Hepatocyte (in vitro differentiated cells): ENCODE data around the gene ZDHHC14. TPM values are rescaled to one million over a fixed set of nuclear protein-coding genes. Genes with fewer than 3 reads are reported as not detected.

ENCODE experiments used
- DNase-seq: peaks from one replicate; pipeline ENCODE4 v3.0.0-alpha.2; 2016; ENCODE audit warnings: low spot score
- H2AFZ ChIP-seq: fragments of 200-600 bp; sonication (generic); 2 replicates; pipeline ENCODE4 v1.6.0; 2016; ENCODE audit warnings: antibody characterized with exemption, mild to moderate bottlenecking
- H3K27ac ChIP-seq: fragments of 200-600 bp; sonication (generic); 2 replicates; pipeline ENCODE4 v1.5.1; 2016; ENCODE audit warnings: mild to moderate bottlenecking
- H3K27me3 ChIP-seq: fragments of 200-600 bp; sonication (generic); 2 replicates; pipeline ENCODE4 v1.6.1; 2016
- H3K36me3 ChIP-seq: fragments of 200-600 bp; sonication (generic); replicated peaks from 2 replicates; pipeline ENCODE4 v1.5.1; 2016; ENCODE audit warnings: low read depth; ENCODE audit not compliant: insufficient read depth
- H3K4me1 ChIP-seq: fragments of 200-600 bp; sonication (generic); 2 replicates; pipeline ENCODE4 v1.5.1; 2016; ENCODE audit warnings: mild to moderate bottlenecking, moderate library complexity; ENCODE audit not compliant: insufficient read depth
- H3K4me2 ChIP-seq: fragments of 200-600 bp; sonication (generic); 2 replicates; pipeline ENCODE4 v1.6.0; 2016
- H3K4me3 ChIP-seq: fragments of 200-600 bp; sonication (generic); 2 replicates; pipeline ENCODE4 v1.5.1; 2016; ENCODE audit warnings: mild to moderate bottlenecking
- H3K79me2 ChIP-seq: fragments of 200-600 bp; sonication (generic); 2 replicates; pipeline ENCODE4 v1.6.0; 2017; ENCODE audit warnings: mild to moderate bottlenecking
- H3K9me2 ChIP-seq: fragments of 200-600 bp; sonication (generic); replicated peaks from 2 replicates; pipeline ENCODE4 v1.6.0; 2017; ENCODE audit warnings: mild to moderate bottlenecking; ENCODE audit not compliant: insufficient read depth
- H3K9me3 ChIP-seq: fragments of 200-600 bp; sonication (generic); 2 replicates; pipeline ENCODE4 v1.5.1; 2016; ENCODE audit warnings: low read depth, mild to moderate bottlenecking
- H4K20me1 ChIP-seq: fragments of 200-600 bp; sonication (generic); 2 replicates; pipeline ENCODE4 v1.6.0; 2016; ENCODE audit warnings: mild to moderate bottlenecking; ENCODE audit not compliant: insufficient read depth, poor library complexity, severe bottlenecking
- EZH2 ChIP-seq: fragments of 200-600 bp; sonication (generic); IDR thresholded peaks from 2 replicates; pipeline ENCODE4 v1.6.1; 2016; ENCODE audit warnings: antibody characterized with exemption, mild to moderate bottlenecking, borderline replicate concordance
- EZH2phosphoT487 ChIP-seq: fragments of 200-600 bp; sonication (generic); IDR thresholded peaks from one replicate; pipeline ENCODE4 v1.6.1; 2018; ENCODE audit warnings: antibody characterized with exemption, mild to moderate bottlenecking, low read depth, moderate library complexity; ENCODE audit not compliant: unreplicated experiment, severe bottlenecking
- WGBS: methylation state at CpG from one replicate; pipeline ENCODE4 v1.1.6; 2016; ENCODE audit warnings: low lambda C conversion rate; ENCODE audit errors: missing lambda C conversion rate; 5-methylcytosine and 5-hydroxymethylcytosine counted together
- polyA plus RNA-seq: library from polyadenylated mRNA; unstranded; fragments of >200 nt; fragmentation: Nextera tagmentation; extraction: Ambion mirVana; gene quantifications from 2 replicates; pipeline ENCODE4 v1.2.1, GENCODE V29; 2016
- total RNA-seq: library from RNA; depleted of rRNA; stranded (reverse); fragments of >200 nt; gene quantifications from 2 replicates; pipeline ENCODE4 v1.2.3, GENCODE V29; 2014
- TF ChIP-seq, protein P1 (sequence below): fragments of 200-600 bp; sonication (generic); IDR thresholded peaks from 2 replicates; pipeline ENCODE4 v1.5.1; 2016; ENCODE audit warnings: antibody characterized with exemption, mild to moderate bottlenecking; ENCODE audit not compliant: poor library complexity

ZDHHC14 gene
- total and polyA plus RNA-seq, 2 experiments from 2014 or later = 11.8 to 25.2 TPM

DNA sequence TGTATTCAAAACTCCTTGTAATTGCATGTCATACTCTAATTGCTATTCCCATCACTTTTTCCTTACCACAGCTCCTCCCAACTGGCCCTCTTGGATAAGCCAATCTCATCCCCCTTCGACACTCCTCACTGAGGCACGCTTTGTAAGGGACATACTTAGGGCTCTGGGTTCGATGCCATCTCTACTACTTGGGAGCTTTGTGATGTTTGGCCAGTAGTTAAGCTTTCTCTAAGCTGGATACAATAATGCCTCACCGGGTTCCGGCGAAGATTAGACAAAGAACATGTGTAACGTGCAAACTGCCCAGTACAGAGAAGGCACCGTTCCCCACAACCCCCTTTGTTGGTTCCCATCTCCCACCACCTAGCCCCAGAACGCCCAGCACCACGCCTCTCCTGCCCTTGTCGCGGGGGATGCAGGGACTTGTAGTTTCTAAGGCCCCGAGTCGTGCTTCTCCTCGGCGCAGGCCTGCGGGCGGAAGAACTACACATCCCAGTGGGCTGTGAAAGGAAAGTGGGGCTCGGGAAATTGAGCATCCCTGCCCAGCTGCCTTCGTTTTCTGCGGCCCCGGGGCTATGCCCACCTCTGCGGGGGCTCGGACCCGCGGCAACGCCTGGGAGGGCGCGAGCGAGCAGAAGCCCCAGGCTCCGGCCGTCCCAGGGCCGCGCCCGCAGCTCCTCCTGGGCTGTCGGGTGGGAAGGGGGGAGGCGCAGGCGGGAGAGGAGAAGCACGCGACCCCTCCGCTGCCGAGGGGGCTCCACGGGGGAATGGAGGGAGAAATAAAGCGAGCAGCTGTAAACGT is 1.1 kb upstream of the ZDHHC14 start:
- Histone ChIP-seq H3K4me1 (peaks cover 9% of the 10 kb centered on the region), H4K20me1 (no peaks in the 10 kb centered on the region), H3K79me2 (peaks cover 32% of the 10 kb centered on the region), H3K9me2 (no peaks in the 10 kb centered on the region), H3K27me3 (no peaks in the 10 kb centered on the region), H3K9me3 (no peaks in the 10 kb centered on the region), H2AFZ (peak overlapping the region; percentile 68), H3K4me2 (peak overlapping the region; percentile 86), H3K36me3 (no peaks in the 10 kb centered on the region), H3K4me3 (peak overlapping the region; percentile 91), H3K27ac (peak overlapping the region; percentile 96)
- TF ChIP-seq EZH2phosphoT487 (no peak), EZH2 (no peak)
- TF ChIP-seq, protein P1, sequence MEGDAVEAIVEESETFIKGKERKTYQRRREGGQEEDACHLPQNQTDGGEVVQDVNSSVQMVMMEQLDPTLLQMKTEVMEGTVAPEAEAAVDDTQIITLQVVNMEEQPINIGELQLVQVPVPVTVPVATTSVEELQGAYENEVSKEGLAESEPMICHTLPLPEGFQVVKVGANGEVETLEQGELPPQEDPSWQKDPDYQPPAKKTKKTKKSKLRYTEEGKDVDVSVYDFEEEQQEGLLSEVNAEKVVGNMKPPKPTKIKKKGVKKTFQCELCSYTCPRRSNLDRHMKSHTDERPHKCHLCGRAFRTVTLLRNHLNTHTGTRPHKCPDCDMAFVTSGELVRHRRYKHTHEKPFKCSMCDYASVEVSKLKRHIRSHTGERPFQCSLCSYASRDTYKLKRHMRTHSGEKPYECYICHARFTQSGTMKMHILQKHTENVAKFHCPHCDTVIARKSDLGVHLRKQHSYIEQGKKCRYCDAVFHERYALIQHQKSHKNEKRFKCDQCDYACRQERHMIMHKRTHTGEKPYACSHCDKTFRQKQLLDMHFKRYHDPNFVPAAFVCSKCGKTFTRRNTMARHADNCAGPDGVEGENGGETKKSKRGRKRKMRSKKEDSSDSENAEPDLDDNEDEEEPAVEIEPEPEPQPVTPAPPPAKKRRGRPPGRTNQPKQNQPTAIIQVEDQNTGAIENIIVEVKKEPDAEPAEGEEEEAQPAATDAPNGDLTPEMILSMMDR = no peak
- 2% methylated on average over 41 of the region's 45 CpGs for WGBS
- peak; percentile 93 for DNase-seq

DNA sequence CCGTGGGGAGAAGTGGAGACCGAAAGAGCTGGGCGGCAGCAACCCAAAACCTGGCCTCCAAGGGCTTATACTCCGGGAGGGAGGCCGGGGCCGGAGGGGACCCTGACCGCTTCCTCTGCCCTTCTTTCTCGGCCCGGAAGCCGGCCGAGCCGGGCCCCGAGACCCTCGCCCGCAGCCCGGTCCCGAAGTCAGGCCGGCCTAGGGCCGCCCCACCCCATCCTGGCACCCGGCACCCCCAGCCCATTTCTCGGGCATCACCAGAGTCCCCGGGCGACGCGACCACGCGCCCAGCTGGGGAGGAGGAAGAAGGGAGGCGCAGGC is 572 bp upstream of the ZDHHC14 start:
- H3K27ac ChIP-seq = peak overlapping the region; percentile 96
- H3K27me3 ChIP-seq = no peaks in the 10 kb centered on the region
- no peak for DNase-seq
- H2AFZ ChIP-seq = peak overlapping the region; percentile 68
- H3K9me3 ChIP-seq = no peaks in the 10 kb centered on the region
- no peaks in the 10 kb centered on the region for H4K20me1 ChIP-seq
- peak overlapping the region; percentile 86 for H3K4me2 ChIP-seq
- WGBS = under 1% methylated on average over 17 of the region's 28 CpGs
- H3K9me2 ChIP-seq = no peaks in the 10 kb centered on the region
- peaks cover 9% of the 10 kb centered on the region for H3K4me1 ChIP-seq
- peaks cover 33% of the 10 kb centered on the region for H3K79me2 ChIP-seq
- H3K36me3 ChIP-seq = no peaks in the 10 kb centered on the region
- TF ChIP-seq EZH2 (no peak), EZH2phosphoT487 (no peak)
- TF ChIP-seq, protein P1 = no peak
- peak overlapping the region; percentile 91 for H3K4me3 ChIP-seq

DNA sequence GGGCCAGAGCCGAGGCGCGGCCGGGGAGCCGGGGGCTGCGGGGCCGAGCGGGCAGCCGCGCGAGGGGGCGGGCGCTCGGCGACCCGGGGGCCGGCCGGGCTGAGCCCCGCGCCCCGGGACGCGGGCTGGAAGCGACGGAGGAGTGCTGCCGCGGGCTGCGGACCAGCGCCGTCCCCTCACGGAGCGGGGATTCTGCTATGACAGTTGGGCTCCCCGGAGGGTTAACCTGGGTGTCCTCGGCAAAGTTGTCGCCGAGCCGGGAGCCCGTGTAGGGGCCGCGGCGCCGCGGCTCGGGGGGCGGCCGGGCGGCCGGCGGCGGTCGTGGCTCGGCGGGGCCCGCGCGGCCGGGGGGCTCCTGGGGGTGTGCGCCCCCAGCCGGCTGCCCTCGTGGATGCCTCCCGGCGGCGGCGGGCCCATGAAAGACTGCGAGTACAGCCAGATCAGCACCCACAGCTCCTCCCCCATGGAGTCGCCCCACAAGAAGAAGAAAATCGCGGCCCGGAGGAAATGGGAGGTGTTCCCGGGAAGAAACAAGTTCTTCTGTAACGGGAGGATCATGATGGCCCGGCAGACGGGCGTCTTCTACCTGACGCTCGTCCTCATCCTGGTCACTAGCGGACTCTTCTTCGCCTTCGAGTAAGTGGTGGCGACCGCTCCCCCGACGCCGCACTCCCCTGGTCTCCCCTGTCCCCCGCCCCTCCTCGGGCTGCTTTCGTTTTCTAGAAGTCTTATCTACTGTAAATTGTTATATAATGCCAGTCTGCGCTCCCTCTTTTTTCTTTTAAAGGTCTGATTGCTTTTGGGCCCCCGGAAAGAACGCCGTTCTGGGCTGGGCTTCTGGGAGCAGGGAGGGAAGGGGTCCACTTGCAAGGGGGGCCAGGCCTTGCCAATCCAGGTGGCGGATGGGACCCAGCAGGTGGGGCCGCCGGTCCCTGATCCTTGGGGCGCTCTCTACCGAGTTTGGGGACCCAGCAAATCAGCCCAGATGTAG is 936 bp downstream of the ZDHHC14 start:
- Histone ChIP-seq H2AFZ (peak overlapping the region; percentile 52), H3K4me3 (peak overlapping the region; percentile 91), H3K4me1 (peaks cover 9% of the 10 kb centered on the region), H3K9me2 (no peaks in the 10 kb centered on the region), H3K9me3 (no peaks in the 10 kb centered on the region), H3K27ac (peak overlapping the region; percentile 96), H4K20me1 (no peaks in the 10 kb centered on the region), H3K27me3 (no peaks in the 10 kb centered on the region), H3K79me2 (peaks cover 36% of the 10 kb centered on the region), H3K4me2 (peak overlapping the region; percentile 86), H3K36me3 (no peaks in the 10 kb centered on the region)
- TF ChIP-seq EZH2 (no peak), EZH2phosphoT487 (no peak)
- TF ChIP-seq, protein P1 = no peak
- DNase-seq = peak; percentile 77
- 4% methylated on average over 39 of the region's 96 CpGs for WGBS
